ENCODE measurements around the gene DTNB. TPM values are rescaled to one million over a fixed set of nuclear protein-coding genes. Genes with fewer than 3 reads are reported as not detected.

The DTNB gene
- total and polyA plus RNA-seq, 2 donors (not counting 1 experiment from before 2014, with no cell fraction given): 25.7 to 37.3 TPM

DNA sequence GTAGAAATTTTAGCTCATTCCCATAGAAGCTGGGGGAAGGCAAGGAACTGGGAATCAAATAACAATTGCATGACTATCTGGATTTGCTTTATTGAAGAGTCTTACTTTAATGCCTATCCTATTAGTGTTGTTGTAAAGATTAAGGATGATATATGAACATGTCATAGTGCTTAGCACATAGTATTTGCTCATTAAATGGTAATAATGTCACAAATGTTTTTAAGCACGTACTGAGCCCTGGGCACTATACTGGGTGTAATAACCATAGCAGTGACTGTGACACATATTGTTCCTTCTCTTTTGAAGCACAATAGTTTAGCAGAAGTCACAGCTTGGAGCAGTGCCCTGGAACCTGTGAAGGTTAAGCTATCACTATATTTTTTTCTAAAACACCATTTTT is 47.2 kb upstream of the DTNB start:
- H3K9me3 ChIP-seq (ENCODE audit: control extremely low read depth in 1 of 3, control insufficient read depth in 2 of 3, insufficient read depth in 1 of 3, low read length in 2 of 3): no peaks in the 10 kb centered on the region
- H3K36me3 ChIP-seq (replicated peaks in 1 of 2; ENCODE audit: control extremely low read depth in 1 of 2, control insufficient read depth in 1 of 2, extremely low read depth in 1 of 2, insufficient read depth in 2 of 2, low read length in 1 of 2): no peaks in the 10 kb centered on the region
- no peaks in the 10 kb centered on the region for H4K20me1 ChIP-seq (ENCODE audit: control insufficient read depth, insufficient read depth, low read length, poor library complexity, severe bottlenecking)
- no peaks in the 10 kb centered on the region for H3K4me1 ChIP-seq (ENCODE audit: control insufficient read depth in 2 of 2, insufficient read depth in 2 of 2, low read length in 2 of 2)
- POLR2A ChIA-PET: no interaction called here
- H3K27me3 Mint-ChIP-seq: peaks cover 13% of the 10 kb centered on the region
- 80% methylated on average over 1 of the region's 1 CpG for WGBS (ENCODE audit: insufficient coverage)
- H3K27ac ChIP-seq (ENCODE audit: low read length in 2 of 2): no peak overlapping the region
- intact Hi-C loops (cut with micrococcal nuclease): no loop called here
- DNase-seq (no peak), ATAC-seq (ENCODE audit: low read depth) (no peak)
- no peak overlapping the region for H3K9ac ChIP-seq (ENCODE audit: low read length)
- TF ChIP-seq EZH2 (IDR thresholded peaks at IDR 0.05; ENCODE audit: borderline replicate concordance, insufficient read depth, low read depth, low read length, poor library complexity, severe bottlenecking): no peak
- TF ChIP-seq CTCF (IDR thresholded peaks at IDR 0.05): no peak
- no peak overlapping the region for H3K27ac Mint-ChIP-seq
- no peaks in the 10 kb centered on the region for H3K79me2 ChIP-seq (ENCODE audit: control insufficient read depth, insufficient read depth, low read length)
- H3K9me3 Mint-ChIP-seq (ENCODE audit: insufficient read depth): no peaks in the 10 kb centered on the region
- H3K4me3 Mint-ChIP-seq: no peak overlapping the region
- H3K4me2 ChIP-seq (replicated peaks; ENCODE audit: low read depth, low read length, poor library complexity, severe bottlenecking): no peak overlapping the region
- no peaks in the 10 kb centered on the region for H3K27me3 ChIP-seq (replicated peaks in 1 of 4; ENCODE audit: control extremely low read depth in 1 of 4, control insufficient read depth in 3 of 4, insufficient read depth in 4 of 4, low read length in 3 of 4)
- H3K4me3 ChIP-seq (ENCODE audit: control extremely low read depth in 1 of 5, extremely low read depth in 1 of 5, insufficient read depth in 1 of 5, low read depth in 2 of 5, low read length in 4 of 5): no peak overlapping the region
- H2AFZ ChIP-seq (ENCODE audit: insufficient read depth, low read depth, low read length, poor library complexity, severe bottlenecking): no peak overlapping the region
- CTCF ChIA-PET: no interaction called here
- no peaks in the 10 kb centered on the region for H3K4me1 Mint-ChIP-seq

DNA sequence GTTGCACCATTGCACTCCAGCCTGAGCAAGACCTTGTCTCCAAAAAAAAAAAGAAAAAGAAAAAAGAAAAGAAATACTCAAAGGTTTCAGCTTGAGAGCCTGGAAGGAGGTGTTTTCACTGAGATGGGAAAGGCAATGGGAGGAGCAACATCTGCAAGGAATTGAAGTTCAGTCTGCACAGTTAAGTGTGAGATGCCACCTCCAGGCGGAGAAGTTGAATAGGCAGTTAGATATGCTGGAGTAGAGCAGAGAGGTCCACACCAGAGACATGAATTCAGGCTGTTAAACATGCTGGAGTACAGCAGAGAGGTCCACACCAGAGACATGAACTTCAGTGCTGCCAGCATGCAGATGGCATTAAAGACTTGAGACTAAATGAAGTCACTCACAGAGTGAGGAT is 41.4 kb upstream of the DTNB start:
- no peak overlapping the region for H3K4me3 ChIP-seq (ENCODE audit: control extremely low read depth in 1 of 5, extremely low read depth in 1 of 5, insufficient read depth in 1 of 5, low read depth in 2 of 5, low read length in 4 of 5)
- TF ChIP-seq CTCF (IDR thresholded peaks at IDR 0.05) (no peak), EZH2 (IDR thresholded peaks at IDR 0.05; ENCODE audit: borderline replicate concordance, insufficient read depth, low read depth, low read length, poor library complexity, severe bottlenecking) (no peak)
- no peak overlapping the region for H3K4me2 ChIP-seq (replicated peaks; ENCODE audit: low read depth, low read length, poor library complexity, severe bottlenecking)
- Mint-ChIP-seq H3K4me3 (no peak overlapping the region), H3K9me3 (ENCODE audit: insufficient read depth) (no peaks in the 10 kb centered on the region), H3K4me1 (peaks cover 12% of the 10 kb centered on the region), H3K27me3 (peaks cover 20% of the 10 kb centered on the region), H3K27ac (no peak overlapping the region)
- H3K79me2 ChIP-seq (ENCODE audit: control insufficient read depth, insufficient read depth, low read length): no peaks in the 10 kb centered on the region
- no peak overlapping the region for H3K9ac ChIP-seq (ENCODE audit: low read length)
- peaks cover 0 to 2% (median 0%) of the 10 kb centered on the region in 3 donors for H3K9me3 ChIP-seq (ENCODE audit: control extremely low read depth in 1 of 3, control insufficient read depth in 2 of 3, insufficient read depth in 1 of 3, low read length in 2 of 3)
- ATAC-seq (ENCODE audit: low read depth): no peak
- no peak overlapping the region for H3K27ac ChIP-seq (ENCODE audit: low read length in 2 of 2)
- ChIA-PET CTCF (no interaction called here), POLR2A (interaction anchor here (0.6 kb wide), 1 partner anchor 167 kb away, joined by 3 read pairs; no protein-coding TSS in a partner anchor)
- no peak for DNase-seq
- peaks cover 5 to 11% of the 10 kb centered on the region in 2 donors for H3K4me1 ChIP-seq (ENCODE audit: control insufficient read depth in 2 of 2, insufficient read depth in 2 of 2, low read length in 2 of 2)
- no peaks in the 10 kb centered on the region for H4K20me1 ChIP-seq (ENCODE audit: control insufficient read depth, insufficient read depth, low read length, poor library complexity, severe bottlenecking)
- intact Hi-C loops (cut with micrococcal nuclease): no loop called here
- 80% methylated on average over 1 of the region's 1 CpG for WGBS (ENCODE audit: insufficient coverage)
- no peak overlapping the region for H2AFZ ChIP-seq (ENCODE audit: insufficient read depth, low read depth, low read length, poor library complexity, severe bottlenecking)
- peaks cover 0 to 3% (median 0%) of the 10 kb centered on the region in 4 experiments for H3K27me3 ChIP-seq (replicated peaks in 1 of 4; ENCODE audit: control extremely low read depth in 1 of 4, control insufficient read depth in 3 of 4, insufficient read depth in 4 of 4, low read length in 3 of 4)
- no peaks in the 10 kb centered on the region for H3K36me3 ChIP-seq (replicated peaks in 1 of 2; ENCODE audit: control extremely low read depth in 1 of 2, control insufficient read depth in 1 of 2, extremely low read depth in 1 of 2, insufficient read depth in 2 of 2, low read length in 1 of 2)

Data from B cell (primary cell).